ENCODE data around the gene CAPN9.

CAPN9 gene

GRCh38 chr1:230848235-230848634 lies 101.0 kb downstream of the CAPN9 start:
- Histone ChIP-seq H3K27ac (ENCODE audit: insufficient read depth, low read depth, low read length, poor library complexity, severe bottlenecking) (no peak overlapping the region), H3K27me3 (ENCODE audit: control insufficient read depth, insufficient read depth, low read length, poor library complexity, severe bottlenecking) (no peaks in the 10 kb centered on the region), H3K36me3 (ENCODE audit: control insufficient read depth, insufficient read depth, low read length) (peaks cover 22% of the 10 kb centered on the region), H3K9me3 (ENCODE audit: control insufficient read depth, low read length) (no peaks in the 10 kb centered on the region), H3K4me1 (ENCODE audit: control insufficient read depth, insufficient read depth, low read length) (peaks cover 16% of the 10 kb centered on the region), H3K4me3 (ENCODE audit: insufficient read depth, low read depth, low read length) (no peak overlapping the region)
- 85 to 100% methylated on average over 2 to 3 of the region's 3 CpGs for WGBS, 2 experiments

GRCh38 chr1:230849451-230850224 lies 102.5 kb downstream of the CAPN9 start:
- Histone ChIP-seq H3K4me1 (ENCODE audit: control insufficient read depth, insufficient read depth, low read length) (peaks cover 16% of the 10 kb centered on the region), H3K27me3 (ENCODE audit: control insufficient read depth, insufficient read depth, low read length, poor library complexity, severe bottlenecking) (no peaks in the 10 kb centered on the region), H3K36me3 (ENCODE audit: control insufficient read depth, insufficient read depth, low read length) (peaks cover 23% of the 10 kb centered on the region), H3K27ac (ENCODE audit: insufficient read depth, low read depth, low read length, poor library complexity, severe bottlenecking) (no peak overlapping the region), H3K9me3 (ENCODE audit: control insufficient read depth, low read length) (no peaks in the 10 kb centered on the region), H3K4me3 (ENCODE audit: insufficient read depth, low read depth, low read length) (no peak overlapping the region)
- 91 to 94% methylated on average over 14 of the region's 14 CpGs for WGBS, 2 experiments

- H3K27ac ChIP-seq (ENCODE audit: insufficient read depth, low read depth, low read length, poor library complexity, severe bottlenecking), result no peak overlapping the region
- WGBS, 2 experiments, result 79 to 80% methylated on average over 8 of the region's 8 CpGs
- H3K4me3 ChIP-seq (ENCODE audit: insufficient read depth, low read depth, low read length), result no peak overlapping the region
- no peaks in the 10 kb centered on the region for H3K27me3 ChIP-seq (ENCODE audit: control insufficient read depth, insufficient read depth, low read length, poor library complexity, severe bottlenecking)
- H3K9me3 ChIP-seq (ENCODE audit: control insufficient read depth, low read length), result no peaks in the 10 kb centered on the region
- H3K4me1 ChIP-seq (ENCODE audit: control insufficient read depth, insufficient read depth, low read length), result peaks cover 23% of the 10 kb centered on the region
- peaks cover 24% of the 10 kb centered on the region for H3K36me3 ChIP-seq (ENCODE audit: control insufficient read depth, insufficient read depth, low read length)
Observed at GRCh38 chr1:230850547-230850946, 103.4 kb downstream of the CAPN9 start.

GRCh38 chr1:230851291-230851691 lies 104.1 kb downstream of the CAPN9 start:
- Histone ChIP-seq H3K27me3 (ENCODE audit: control insufficient read depth, insufficient read depth, low read length, poor library complexity, severe bottlenecking) (no peaks in the 10 kb centered on the region), H3K36me3 (ENCODE audit: control insufficient read depth, insufficient read depth, low read length) (peaks cover 24% of the 10 kb centered on the region), H3K27ac (ENCODE audit: insufficient read depth, low read depth, low read length, poor library complexity, severe bottlenecking) (peak overlapping the region; percentile 41), H3K9me3 (ENCODE audit: control insufficient read depth, low read length) (no peaks in the 10 kb centered on the region), H3K4me3 (ENCODE audit: insufficient read depth, low read depth, low read length) (no peak overlapping the region), H3K4me1 (ENCODE audit: control insufficient read depth, insufficient read depth, low read length) (peaks cover 31% of the 10 kb centered on the region)
- 31 to 41% methylated on average over 5 of the region's 5 CpGs for WGBS, 2 experiments
